Measurements from ENCODE around the gene SVEP1. TPM values are rescaled to one million over a fixed set of nuclear protein-coding genes. Genes with fewer than 3 reads are reported as not detected.

The SVEP1 gene
- total RNA-seq, 2 donors from 2014 or later = 12.7 to 20.0 TPM

GRCh38 chr9:110499608-110500007 is 79.9 kb downstream of the SVEP1 start:
- DNase-seq (ENCODE audit: low spot score) = no peak
- TF ChIP-seq CTCF (IDR thresholded peaks at IDR 0.05) = no peak
- Histone ChIP-seq H3K4me1 (no peaks in the 10 kb centered on the region), H3K27ac (no peak overlapping the region), H3K36me3 (no peaks in the 10 kb centered on the region), H3K9me3 (no peaks in the 10 kb centered on the region), H3K27me3 (no peaks in the 10 kb centered on the region), H3K4me3 (no peak overlapping the region)

GRCh38 chr9:110487196-110487595 is 92.3 kb downstream of the SVEP1 start:
- no peak for DNase-seq (ENCODE audit: low spot score)
- no peak overlapping the region for H3K4me3 ChIP-seq
- H3K27ac ChIP-seq = no peak overlapping the region
- H3K9me3 ChIP-seq = no peaks in the 10 kb centered on the region
- no peaks in the 10 kb centered on the region for H3K36me3 ChIP-seq
- H3K27me3 ChIP-seq = no peaks in the 10 kb centered on the region
- TF ChIP-seq CTCF (IDR thresholded peaks at IDR 0.05) = no peak
- no peaks in the 10 kb centered on the region for H3K4me1 ChIP-seq

GRCh38 chr9:110486218-110486617 is 93.3 kb downstream of the SVEP1 start:
- no peak for DNase-seq (ENCODE audit: low spot score)
- Histone ChIP-seq H3K4me1 (no peaks in the 10 kb centered on the region), H3K9me3 (no peaks in the 10 kb centered on the region), H3K36me3 (no peaks in the 10 kb centered on the region), H3K4me3 (no peak overlapping the region), H3K27ac (no peak overlapping the region), H3K27me3 (no peaks in the 10 kb centered on the region)
- no peak for TF ChIP-seq CTCF (IDR thresholded peaks at IDR 0.05)

GRCh38 chr9:110479481-110479880 is 100.1 kb downstream of the SVEP1 start:
- Histone ChIP-seq H3K9me3 (no peaks in the 10 kb centered on the region), H3K4me1 (no peaks in the 10 kb centered on the region), H3K36me3 (no peaks in the 10 kb centered on the region), H3K4me3 (no peak overlapping the region), H3K27ac (no peak overlapping the region), H3K27me3 (no peaks in the 10 kb centered on the region)
- no peak for DNase-seq (ENCODE audit: low spot score)
- no peak for TF ChIP-seq CTCF (IDR thresholded peaks at IDR 0.05)

- no peaks in the 10 kb centered on the region for H3K27me3 ChIP-seq
- DNase-seq (ENCODE audit: low spot score) = no peak
- H3K36me3 ChIP-seq = no peaks in the 10 kb centered on the region
- H3K4me1 ChIP-seq = no peaks in the 10 kb centered on the region
- no peaks in the 10 kb centered on the region for H3K9me3 ChIP-seq
- no peak for TF ChIP-seq CTCF (IDR thresholded peaks at IDR 0.05)
- H3K27ac ChIP-seq = no peak overlapping the region
- no peak overlapping the region for H3K4me3 ChIP-seq
Observed at GRCh38 chr9:110476251-110476650, 103.3 kb downstream of the SVEP1 start.

- no peaks in the 10 kb centered on the region for H3K4me1 ChIP-seq
- no peaks in the 10 kb centered on the region for H3K27me3 ChIP-seq
- DNase-seq (ENCODE audit: low spot score) = no peak
- H3K36me3 ChIP-seq = no peaks in the 10 kb centered on the region
- H3K9me3 ChIP-seq = no peaks in the 10 kb centered on the region
- TF ChIP-seq CTCF (IDR thresholded peaks at IDR 0.05) = no peak
- H3K27ac ChIP-seq = no peak overlapping the region
- no peak overlapping the region for H3K4me3 ChIP-seq
Observed at GRCh38 chr9:110472111-110472510, 107.4 kb downstream of the SVEP1 start.

Data from right atrium auricular region (tissue), 2 donors.